LNCAP (cell line): ENCODE results near the gene HRH1.

Source experiments
- TF ChIP-seq, protein P1 (sequence below): fragments of 450-650 bp; IDR thresholded peaks from 2 replicates; pipeline ENCODE4 v1.5.1; 2017; ENCODE audit warnings: mild to moderate bottlenecking

Gene HRH1

DNA sequence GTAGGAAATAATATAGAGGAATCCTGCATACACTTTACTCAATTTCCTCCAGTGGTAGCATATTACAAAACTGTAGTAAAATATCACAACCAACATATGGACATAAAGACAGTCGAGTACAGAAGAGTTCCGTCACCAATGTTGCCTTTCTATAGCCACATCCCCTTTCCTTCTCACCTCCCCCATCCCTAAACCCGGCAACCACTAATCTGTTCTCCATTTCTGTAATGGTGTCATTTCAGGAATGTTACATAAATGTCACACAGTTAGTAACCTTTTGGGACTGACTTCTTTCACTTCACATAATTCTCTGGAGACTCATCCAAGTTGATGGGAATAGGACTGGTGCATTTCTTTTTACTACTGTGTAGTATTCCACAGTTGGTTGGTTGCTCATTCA, 76.5 kb downstream of the HRH1 start:
- TF ChIP-seq, protein P1, sequence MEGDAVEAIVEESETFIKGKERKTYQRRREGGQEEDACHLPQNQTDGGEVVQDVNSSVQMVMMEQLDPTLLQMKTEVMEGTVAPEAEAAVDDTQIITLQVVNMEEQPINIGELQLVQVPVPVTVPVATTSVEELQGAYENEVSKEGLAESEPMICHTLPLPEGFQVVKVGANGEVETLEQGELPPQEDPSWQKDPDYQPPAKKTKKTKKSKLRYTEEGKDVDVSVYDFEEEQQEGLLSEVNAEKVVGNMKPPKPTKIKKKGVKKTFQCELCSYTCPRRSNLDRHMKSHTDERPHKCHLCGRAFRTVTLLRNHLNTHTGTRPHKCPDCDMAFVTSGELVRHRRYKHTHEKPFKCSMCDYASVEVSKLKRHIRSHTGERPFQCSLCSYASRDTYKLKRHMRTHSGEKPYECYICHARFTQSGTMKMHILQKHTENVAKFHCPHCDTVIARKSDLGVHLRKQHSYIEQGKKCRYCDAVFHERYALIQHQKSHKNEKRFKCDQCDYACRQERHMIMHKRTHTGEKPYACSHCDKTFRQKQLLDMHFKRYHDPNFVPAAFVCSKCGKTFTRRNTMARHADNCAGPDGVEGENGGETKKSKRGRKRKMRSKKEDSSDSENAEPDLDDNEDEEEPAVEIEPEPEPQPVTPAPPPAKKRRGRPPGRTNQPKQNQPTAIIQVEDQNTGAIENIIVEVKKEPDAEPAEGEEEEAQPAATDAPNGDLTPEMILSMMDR, result no peak

- TF ChIP-seq, protein P1, result no peak
These were observed 81.1 kb downstream of the HRH1 start for GRCh38 chr3:11235385-11235784.

DNA sequence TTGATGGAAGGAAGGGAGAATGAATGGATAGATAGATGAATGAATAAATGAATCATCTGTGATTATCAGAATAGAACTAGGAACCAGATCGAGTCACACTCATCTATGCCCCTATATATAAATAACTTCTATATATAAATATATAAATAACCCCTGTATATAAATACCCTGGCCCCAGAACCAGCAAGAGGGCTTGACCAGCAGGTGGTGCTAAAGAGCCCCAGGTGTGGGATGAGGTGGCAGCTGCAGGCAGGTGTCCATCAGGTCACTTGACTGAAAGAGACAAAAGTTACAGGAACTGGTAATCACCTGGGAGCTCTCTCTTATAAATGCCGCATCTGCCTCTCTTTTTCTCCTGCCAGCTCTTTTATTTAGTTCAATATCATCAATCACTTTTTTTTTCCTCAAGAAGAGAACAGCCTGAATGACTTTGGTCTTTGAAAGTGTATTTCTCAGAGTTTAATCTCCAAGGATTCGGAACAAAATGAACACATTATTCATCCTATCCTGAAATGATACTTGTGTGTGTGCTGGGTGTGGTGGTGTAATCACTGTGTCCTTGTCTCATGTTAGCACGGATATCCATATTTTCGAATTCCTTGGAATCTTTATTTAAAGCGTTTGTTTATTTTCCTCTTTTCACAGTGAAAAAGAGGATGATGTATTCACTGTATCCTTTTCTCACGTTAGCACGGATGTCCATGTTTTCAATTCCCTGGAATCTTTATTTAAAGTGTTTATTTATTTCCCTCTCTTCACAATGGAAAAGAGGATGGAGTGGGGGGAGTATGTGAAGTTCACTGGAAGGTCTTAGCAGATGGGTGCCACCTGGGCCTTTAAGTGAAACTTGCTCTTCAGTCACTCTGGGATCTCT, 82.5 kb downstream of the HRH1 start:
- TF ChIP-seq, protein P1, result peak; percentile 75

GRCh38 chr3:11238060-11238459, 83.8 kb downstream of the HRH1 start:
- TF ChIP-seq, protein P1, result no peak

DNA sequence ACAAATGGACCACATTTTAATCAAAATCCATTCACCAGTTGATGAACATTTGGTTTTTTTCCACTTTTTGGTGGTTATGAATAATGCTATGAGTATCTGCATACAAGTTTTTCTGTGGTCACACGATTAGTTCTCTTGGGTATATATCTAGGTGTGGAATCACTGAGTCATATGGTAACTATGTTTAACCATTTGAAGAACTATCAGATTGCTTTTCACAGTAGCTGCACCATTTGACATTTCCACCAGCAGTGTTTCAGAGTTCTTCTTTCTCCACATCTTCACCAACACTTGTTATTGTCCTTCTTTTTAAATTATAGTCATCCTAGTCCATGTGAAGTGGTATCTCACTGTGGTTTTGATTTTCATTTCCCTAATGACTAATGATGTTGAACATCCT, 84.6 kb downstream of the HRH1 start:
- TF ChIP-seq, protein P1, result no peak

GRCh38 chr3:11239796-11240195, 85.5 kb downstream of the HRH1 start:
- TF ChIP-seq, protein P1, result no peak

DNA sequence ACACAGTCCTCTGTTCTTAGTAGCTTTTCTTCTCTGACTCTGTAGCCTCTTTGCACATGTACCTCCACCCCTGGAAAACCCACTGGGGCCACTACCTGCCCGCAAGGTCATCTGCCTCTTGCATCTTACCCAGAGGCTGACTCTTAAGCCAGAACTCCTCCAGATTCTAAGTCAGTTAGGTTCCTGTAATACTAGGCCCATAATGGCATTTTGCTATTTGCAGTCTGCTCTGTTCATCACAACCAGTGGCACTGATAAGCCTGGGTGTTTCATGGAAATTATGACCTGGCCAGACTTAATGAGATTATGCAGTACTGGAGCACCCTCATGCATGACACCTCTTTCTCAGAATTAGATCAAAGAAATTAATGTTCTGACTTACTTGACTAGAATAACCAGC, 86.2 kb downstream of the HRH1 start:
- TF ChIP-seq, protein P1, result no peak
